Keratinocyte (primary cell): ENCODE results near the gene BCL6B.

Source experiments
- CTCF ChIP-seq, 3 experiments: IDR thresholded peaks in 1 of 3; conservative IDR thresholded peaks in 1 of 3; optimal IDR thresholded peaks in 1 of 3; 2 replicates in 2 of 3; 3 replicates in 1 of 3; pipeline versions ENCODE3 to v1.5.1; 2011; ENCODE audit warnings: low read length in 3 of 3, mild to moderate bottlenecking in 3 of 3, moderate library complexity in 2 of 3, control low read depth in 1 of 3, inconsistent platforms in 1 of 3; ENCODE audit not compliant: insufficient read depth in 2 of 3; ENCODE audit errors: extremely low read depth in 1 of 3
- EZH2 ChIP-seq: IDR thresholded peaks from one replicate; pipeline ENCODE4 v1.6.1; 2012; ENCODE audit warnings: inconsistent platforms, mild to moderate bottlenecking, low read length, moderate library complexity

- TF ChIP-seq CTCF (optimal IDR thresholded peaks at IDR 0.05 in 1 of 3, IDR thresholded peaks at IDR 0.05 in 1 of 3, conservative IDR thresholded peaks at IDR 0.05 in 1 of 3; ENCODE audit: extremely low read depth in 1 of 3, insufficient read depth in 2 of 3, low read length in 3 of 3) (no peak), EZH2 (no peak)
Measured at GRCh38 chr17:7029096-7029495, 6.2 kb downstream of the BCL6B start.
